NCI-H2227 treated with DMSO at 0.1 percent for 48 hours (cell line): Measurements from ENCODE around the gene ZDHHC18.
"Not testable (repeated sequence)": the region's sequence is repeated elsewhere in the genome, so short reads cannot be mapped to it uniquely, and the experiment has no call there.

Experiments used
- DNase-seq: peaks from one replicate; lab custom pipeline; 2025; lab: John Stamatoyannopoulos, UW

The ZDHHC18 gene

GRCh38 chr1:26832249-26832960 lies 5.9 kb downstream of the ZDHHC18 start:
- no peak for DNase-seq

- DNase-seq, result peak; percentile 15
Measured at GRCh38 chr1:26833432-26834405, 7.2 kb downstream of the ZDHHC18 start.

GRCh38 chr1:26837665-26838064 lies 11.2 kb downstream of the ZDHHC18 start:
- DNase-seq, result not testable (repeated sequence)

- DNase-seq, result no peak
Measured at GRCh38 chr1:26838474-26839338, 12.2 kb downstream of the ZDHHC18 start.

GRCh38 chr1:26839339-26839722 lies 12.8 kb downstream of the ZDHHC18 start:
- no peak for DNase-seq

- DNase-seq, result no peak
Measured at GRCh38 chr1:26839779-26840178, 13.3 kb downstream of the ZDHHC18 start.

GRCh38 chr1:26844424-26845196 lies 18.1 kb downstream of the ZDHHC18 start:
- no peak for DNase-seq

- DNase-seq, result not testable (repeated sequence)
Measured at GRCh38 chr1:26847826-26848225, 21.3 kb downstream of the ZDHHC18 start.

- DNase-seq, result no peak
Measured at GRCh38 chr1:26848499-26848898, 22.0 kb downstream of the ZDHHC18 start.

GRCh38 chr1:26848941-26849774 lies 22.7 kb downstream of the ZDHHC18 start:
- DNase-seq, result no peak

GRCh38 chr1:26851106-26851684 lies 24.7 kb downstream of the ZDHHC18 start:
- DNase-seq, result no peak

GRCh38 chr1:26852701-26853100 lies 26.2 kb downstream of the ZDHHC18 start:
- DNase-seq, result no peak

- peak; percentile 25 for DNase-seq
Measured at GRCh38 chr1:26853156-26853555, 26.7 kb downstream of the ZDHHC18 start.

- no peak for DNase-seq
Measured at GRCh38 chr1:26853600-26853999, 27.1 kb downstream of the ZDHHC18 start.

GRCh38 chr1:26854906-26855305 lies 28.4 kb downstream of the ZDHHC18 start:
- no peak for DNase-seq

GRCh38 chr1:26855636-26856035 lies 29.1 kb downstream of the ZDHHC18 start:
- DNase-seq, result no peak

GRCh38 chr1:26856181-26856580 lies 29.7 kb downstream of the ZDHHC18 start:
- no peak for DNase-seq

- no peak for DNase-seq
Measured at GRCh38 chr1:26856604-26857469, 30.3 kb downstream of the ZDHHC18 start.

- no peak for DNase-seq
Measured at GRCh38 chr1:26857473-26858060, 31.1 kb downstream of the ZDHHC18 start.
